WTC11 (cell line): ENCODE data around the gene SHCBP1. TPM values are rescaled to one million over a fixed set of nuclear protein-coding genes. Genes with fewer than 3 reads are reported as not detected.

ENCODE experiments used
- ATAC-seq: fragments of 200-7000 bp; cut with Tn5 transposase; 2 replicates; pipeline ENCODE4 v1.10.0; 2021; ENCODE audit warnings: mild to moderate bottlenecking, moderate library complexity
- CTCF ChIA-PET: fragments of 300-600 bp; sonication (Branson Sonifier 250); formaldehyde crosslinking; loops from one replicate; lab custom pipeline; 2021; ENCODE audit warnings: antibody characterized with exemption; lab: Charles Lee
- POLR2A ChIA-PET: fragments of 350-600 bp; sonication (Branson Sonifier 250); formaldehyde crosslinking; loops from one replicate; lab custom pipeline; 2021; ENCODE audit warnings: antibody characterized with exemption; lab: Charles Lee
- DNase-seq: peaks from one replicate; pipeline ENCODE4 v3.0.0; 2021; ENCODE audit warnings: low spot score
- H3K27ac Mint-ChIP-seq: 2 replicates; pipeline ENCODE4 v1.8.0; 2021; ENCODE audit warnings: mixed read lengths
- H3K27me3 Mint-ChIP-seq: 2 replicates; pipeline ENCODE4 v1.8.0; 2021; ENCODE audit warnings: low read depth, mild to moderate bottlenecking, moderate library complexity, mixed read lengths
- H3K36me3 Mint-ChIP-seq: 2 replicates; pipeline ENCODE4 v1.8.0; 2021; ENCODE audit warnings: mixed read lengths
- H3K4me1 Mint-ChIP-seq: 2 replicates; pipeline ENCODE4 v1.8.0; 2022; ENCODE audit warnings: mixed read lengths
- H3K4me3 Mint-ChIP-seq: 2 replicates; pipeline ENCODE4 v1.8.0; 2021; ENCODE audit warnings: mild to moderate bottlenecking, moderate library complexity, mixed read lengths
- H3K9me3 Mint-ChIP-seq: 2 replicates; pipeline ENCODE4 v1.8.0; 2021; ENCODE audit warnings: mixed read lengths
- ATF1 ChIP-seq: sonication (generic); formaldehyde crosslinking; IDR thresholded peaks from 2 replicates; pipeline ENCODE4 v1.8.1; 2023; ENCODE audit warnings: mild to moderate bottlenecking, moderate library complexity, missing genetic modification reagents
- ATF2 ChIP-seq: sonication (generic); formaldehyde crosslinking; IDR thresholded peaks from 2 replicates; pipeline ENCODE4 v1.8.1; 2022; ENCODE audit warnings: low read depth, missing genetic modification reagents, borderline replicate concordance
- ATF3 ChIP-seq: sonication (generic); formaldehyde crosslinking; conservative IDR thresholded peaks from 2 replicates; pipeline ENCODE4 v1.8.1; 2022; ENCODE audit warnings: mild to moderate bottlenecking, missing genetic modification reagents
- CBFB ChIP-seq: sonication (generic); formaldehyde crosslinking; IDR thresholded peaks from 2 replicates; pipeline ENCODE4 v1.8.1; 2022; ENCODE audit warnings: mild to moderate bottlenecking, low read depth, missing genetic modification reagents
- E2F4 ChIP-seq: sonication (generic); formaldehyde crosslinking; IDR thresholded peaks from 2 replicates; pipeline ENCODE4 v1.8.1; 2022; ENCODE audit warnings: low read depth, mild to moderate bottlenecking, moderate library complexity, missing genetic modification reagents, borderline replicate concordance
- FOXJ3 ChIP-seq: sonication (generic); formaldehyde crosslinking; IDR thresholded peaks from 2 replicates; pipeline ENCODE4 v1.9.0; 2021; ENCODE audit warnings: missing genetic modification reagents, mild to moderate bottlenecking, borderline replicate concordance
- FOXP4 ChIP-seq: sonication (generic); formaldehyde crosslinking; IDR thresholded peaks from 2 replicates; pipeline ENCODE4 v1.8.0; 2022; ENCODE audit warnings: mild to moderate bottlenecking, missing genetic modification reagents
- IRF2 ChIP-seq: sonication (generic); formaldehyde crosslinking; IDR thresholded peaks from 2 replicates; pipeline ENCODE4 v1.8.0; 2022; ENCODE audit warnings: low read depth, missing genetic modification reagents, borderline replicate concordance
- JUN ChIP-seq: sonication (generic); formaldehyde crosslinking; IDR thresholded peaks from 2 replicates; pipeline ENCODE4 v1.8.0; 2023; ENCODE audit warnings: mild to moderate bottlenecking, missing genetic modification reagents
- MAX ChIP-seq: sonication (generic); formaldehyde crosslinking; IDR thresholded peaks from 2 replicates; pipeline ENCODE4 v1.8.0; 2022; ENCODE audit warnings: mild to moderate bottlenecking, missing genetic modification reagents
- MYBL2 ChIP-seq: sonication (generic); formaldehyde crosslinking; IDR thresholded peaks from 2 replicates; pipeline ENCODE4 v1.8.1; 2023; ENCODE audit warnings: mild to moderate bottlenecking, moderate library complexity, missing genetic modification reagents
- NFYB ChIP-seq: sonication (generic); formaldehyde crosslinking; conservative IDR thresholded peaks from 2 replicates; pipeline ENCODE4 v1.8.0; 2022; ENCODE audit warnings: low read depth, missing genetic modification reagents
- PRRX2 ChIP-seq: fragments of 250-450 bp; sonication (Bioruptor Pico); IDR thresholded peaks from 2 replicates; pipeline ENCODE4 v1.8.0; 2021; ENCODE audit warnings: mild to moderate bottlenecking
- RELA ChIP-seq: sonication (generic); formaldehyde crosslinking; IDR thresholded peaks from 2 replicates; pipeline ENCODE4 v1.8.1; 2022; ENCODE audit warnings: missing genetic modification reagents, mild to moderate bottlenecking, borderline replicate concordance
- RORB ChIP-seq: fragments of 250-450 bp; sonication (Bioruptor Pico); IDR thresholded peaks from 2 replicates; pipeline ENCODE4 v1.9.0; 2021; ENCODE audit warnings: mild to moderate bottlenecking
- SMAD3 ChIP-seq: sonication (generic); formaldehyde crosslinking; IDR thresholded peaks from 2 replicates; pipeline ENCODE4 v1.8.0; 2022; ENCODE audit warnings: missing genetic modification reagents, mild to moderate bottlenecking, borderline replicate concordance
- SMAD4 ChIP-seq: sonication (generic); formaldehyde crosslinking; IDR thresholded peaks from 2 replicates; pipeline ENCODE4 v1.8.0; 2022; ENCODE audit warnings: mild to moderate bottlenecking, missing genetic modification reagents
- SP1 ChIP-seq: sonication (generic); formaldehyde crosslinking; conservative IDR thresholded peaks from 2 replicates; pipeline ENCODE4 v1.8.1; 2022; ENCODE audit warnings: missing genetic modification reagents
- TEAD4 ChIP-seq: sonication (generic); formaldehyde crosslinking; IDR thresholded peaks from 2 replicates; pipeline ENCODE4 v1.8.0; 2022; ENCODE audit warnings: mild to moderate bottlenecking, missing genetic modification reagents
- TP53 ChIP-seq: sonication (generic); formaldehyde crosslinking; IDR thresholded peaks from 2 replicates; pipeline ENCODE4 v1.8.1; 2023; ENCODE audit warnings: mild to moderate bottlenecking, missing genetic modification reagents
- USF2 ChIP-seq: sonication (generic); formaldehyde crosslinking; IDR thresholded peaks from 2 replicates; pipeline ENCODE4 v1.8.1; 2023; ENCODE audit warnings: mild to moderate bottlenecking, missing genetic modification reagents, moderate library complexity
- ZNF121 ChIP-seq: sonication (generic); formaldehyde crosslinking; IDR thresholded peaks from 2 replicates; pipeline ENCODE4 v1.8.0; 2023; ENCODE audit warnings: missing genetic modification reagents
- ZNF263 ChIP-seq: sonication (generic); formaldehyde crosslinking; IDR thresholded peaks from 2 replicates; pipeline ENCODE4 v1.8.1; 2022; ENCODE audit warnings: low read depth, mild to moderate bottlenecking, moderate library complexity, missing genetic modification reagents
- ZNF396 ChIP-seq: fragments of 250-450 bp; sonication (Bioruptor Pico); IDR thresholded peaks from 2 replicates; pipeline ENCODE4 v1.8.0; 2021; ENCODE audit warnings: mild to moderate bottlenecking, moderate library complexity, borderline replicate concordance
- ZNF423 ChIP-seq: fragments of 250-450 bp; sonication (Bioruptor Pico); IDR thresholded peaks from 2 replicates; pipeline ENCODE4 v2.1.2; 2022; ENCODE audit warnings: mild to moderate bottlenecking, moderate library complexity
- total RNA-seq: library from RNA; stranded (reverse); gene quantifications from 3 replicates; pipeline ENCODE4 v1.2.3, GENCODE V29; 2021
- TF ChIP-seq, protein P1 (sequence below): sonication (generic); formaldehyde crosslinking; conservative IDR thresholded peaks from 2 replicates; pipeline ENCODE4 v1.8.1; 2023; ENCODE audit warnings: mild to moderate bottlenecking, low read depth, missing genetic modification reagents, moderate library complexity

SHCBP1 gene
- total RNA-seq, 1 experiment from 2014 or later: 20.2 TPM

- Mint-ChIP-seq H3K4me3 (peak overlapping the region; percentile 72), H3K36me3 (no peaks in the 10 kb centered on the region), H3K27ac (peak overlapping the region; percentile 43; the same call in 1 of the 2 replicates)
- TF ChIP-seq MAX (peak; percentile 44; the same call in 1 of the 2 replicates), CBFB (0 out of 2 replicates have a peak, but pooled peaks have one; percentile 33), ZNF396 (no peak), SMAD3 (CRISPR knock-in tag) (no peak), RORB (no peak), E2F4 (no peak), SMAD4 (CRISPR knock-in tag) (no peak), TP53 (CRISPR knock-in tag) (no peak), FOXJ3 (CRISPR knock-in tag) (no peak), RELA (CRISPR knock-in tag) (no peak), ATF2 (CRISPR knock-in tag) (no peak), ATF1 (CRISPR knock-in tag) (no peak), IRF2 (CRISPR knock-in tag) (no peak), NFYB (CRISPR knock-in tag) (peak; percentile 53), ZNF423 (CRISPR knock-in tag) (peak; percentile 39; the same call in 1 of the 2 replicates), SP1 (peak; percentile 85), ATF3 (CRISPR knock-in tag) (no peak), ZNF263 (CRISPR knock-in tag) (peak; percentile 67; the same call in 1 of the 2 replicates), ZNF121 (CRISPR knock-in tag) (no peak), USF2 (CRISPR knock-in tag) (peak; percentile 43; the same call in 1 of the 2 replicates), TEAD4 (CRISPR knock-in tag) (no peak), MYBL2 (peak; percentile 48; the same call in 1 of the 2 replicates), JUN (CRISPR knock-in tag) (no peak), FOXP4 (CRISPR knock-in tag) (0 out of 2 replicates have a peak, but pooled peaks have one; percentile 73), PRRX2 (no peak)
- TF ChIP-seq, protein P1, sequence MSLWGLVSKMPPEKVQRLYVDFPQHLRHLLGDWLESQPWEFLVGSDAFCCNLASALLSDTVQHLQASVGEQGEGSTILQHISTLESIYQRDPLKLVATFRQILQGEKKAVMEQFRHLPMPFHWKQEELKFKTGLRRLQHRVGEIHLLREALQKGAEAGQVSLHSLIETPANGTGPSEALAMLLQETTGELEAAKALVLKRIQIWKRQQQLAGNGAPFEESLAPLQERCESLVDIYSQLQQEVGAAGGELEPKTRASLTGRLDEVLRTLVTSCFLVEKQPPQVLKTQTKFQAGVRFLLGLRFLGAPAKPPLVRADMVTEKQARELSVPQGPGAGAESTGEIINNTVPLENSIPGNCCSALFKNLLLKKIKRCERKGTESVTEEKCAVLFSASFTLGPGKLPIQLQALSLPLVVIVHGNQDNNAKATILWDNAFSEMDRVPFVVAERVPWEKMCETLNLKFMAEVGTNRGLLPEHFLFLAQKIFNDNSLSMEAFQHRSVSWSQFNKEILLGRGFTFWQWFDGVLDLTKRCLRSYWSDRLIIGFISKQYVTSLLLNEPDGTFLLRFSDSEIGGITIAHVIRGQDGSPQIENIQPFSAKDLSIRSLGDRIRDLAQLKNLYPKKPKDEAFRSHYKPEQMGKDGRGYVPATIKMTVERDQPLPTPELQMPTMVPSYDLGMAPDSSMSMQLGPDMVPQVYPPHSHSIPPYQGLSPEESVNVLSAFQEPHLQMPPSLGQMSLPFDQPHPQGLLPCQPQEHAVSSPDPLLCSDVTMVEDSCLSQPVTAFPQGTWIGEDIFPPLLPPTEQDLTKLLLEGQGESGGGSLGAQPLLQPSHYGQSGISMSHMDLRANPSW: no peak
- TF ChIP-seq, all 79 proteins: peak for 9
- ChIA-PET POLR2A (interaction anchor here (0.6 to 1.4 kb wide), 3 partner anchors 12 to 251 kb away, joined by 4 to 8 read pairs (median 5); partner anchors contain the start of genes GPT2 and SHCBP1), CTCF (interaction anchor here (0.6 to 2.2 kb wide), 9 partner anchors 11 to 1019 kb away, joined by 3 to 11 read pairs (median 3); partner anchors contain the start of gene SHCBP1)
- H3K4me1 Mint-ChIP-seq: peaks cover 20% of the 10 kb centered on the region
- DNase-seq (peak; percentile 80), ATAC-seq (peak; percentile 88)
- H3K9me3 Mint-ChIP-seq: no peaks in the 10 kb centered on the region
- H3K27me3 Mint-ChIP-seq: peaks cover 19% of the 10 kb centered on the region
These were observed 11.9 kb upstream of the SHCBP1 start for GRCh38 chr16:46632778-46633733.
